Ovary (tissue), 9 donors: ENCODE measurements around the gene CAPZB. TPM values are rescaled to one million over a fixed set of nuclear protein-coding genes. Genes with fewer than 3 reads are reported as not detected.
A peak's percentile ranks its signal among the peaks of the same experiment; 100 is the strongest.

ENCODE experiments used
- DNase-seq, 5 donors: peaks; one replicate each; pipeline ENCODE4 v3.0.0-alpha.2; 2019 to 2020
- H3K27ac ChIP-seq, 2 donors: fragments of 200-600 bp; one replicate each; pipeline versions ENCODE4 v1.5.1 to v1.8.0; 2019 to 2022
- H3K27me3 ChIP-seq: fragments of 200-600 bp; one replicate; pipeline ENCODE4 v1.8.0; 2022
- H3K36me3 ChIP-seq: fragments of 200-600 bp; sonication (generic); one replicate; pipeline ENCODE4 v1.5.1; 2019
- H3K4me1 ChIP-seq: one replicate; pipeline ENCODE4 v1.8.1; 2013; ENCODE audit warnings: mild to moderate bottlenecking, moderate library complexity; ENCODE audit not compliant: insufficient read depth
- H3K4me3 ChIP-seq: fragments of 200-600 bp; sonication (generic); one replicate; pipeline ENCODE4 v1.5.1; 2017
- H3K9me3 ChIP-seq, 2 donors: fragments of 200-600 bp in 1 of 2; sonication (generic) in 1 of 2; one replicate each; pipeline versions ENCODE4 v1.5.1 to v1.8.1; 2013 to 2019; ENCODE audit warnings: mild to moderate bottlenecking in 1 of 2, moderate library complexity in 1 of 2
- EP300 ChIP-seq: sonication (generic); formaldehyde crosslinking; IDR thresholded peaks from one replicate; pipeline ENCODE4 v1.6.1; 2017; ENCODE audit warnings: antibody characterized with exemption
- POLR2A ChIP-seq: fragments of 450-650 bp; IDR thresholded peaks from one replicate; pipeline ENCODE4 v1.6.1; 2017; ENCODE audit warnings: antibody characterized with exemption, mild to moderate bottlenecking, moderate library complexity
- WGBS, 3 donors: extraction: QIAGEN DNeasy Blood & Tissue Kit in 1 of 3; methylation state at CpG; one replicate each; pipeline versions ENCODE4 v1.1.5 to v1.1.7; 2013 to 2017; 5-methylcytosine and 5-hydroxymethylcytosine counted together
- intact Hi-C, 4 donors: fragments of 100-400 bp; cut with DNase I; formaldehyde crosslinking; loops; one replicate each; pipeline versions ENCODE4 v1.11.0 to v1.15.1; 2022 to 2023
- polyA plus RNA-seq, 2 donors: library from polyadenylated mRNA; stranded (reverse); fragments of 200-250 nt in 1 of 2; fragments of 350-450 nt in 1 of 2; fragmentation: Illumina TruSeq in 1 of 2; extraction: RNeasy Lipid Tissue Mini Kit (QIAGEN cat#74804) in 1 of 2; gene quantifications; one replicate each; pipeline ENCODE4 v1.2.3, GENCODE V29; 2013 to 2014
- total RNA-seq, 7 donors: library from RNA; depleted of rRNA in 2 of 7; stranded (reverse); fragments of >200 nt in 2 of 7; fragmentation: NEBNext Ultra II Directional in 3 of 7; extraction: Animal tissue kit (Norgen Biotek cat#: 25700) in 3 of 7; gene quantifications; one replicate each; pipeline versions ENCODE4 v1.1.0 to v1.2.4, GENCODE V29; 2016 to 2023
- TF ChIP-seq, protein P1 (sequence below), 3 donors: fragments of 450-650 bp in 2 of 3; fragments of 200-600 bp in 1 of 3; IDR thresholded peaks; one replicate each; pipeline versions ENCODE4 v1.5.1 to v1.8.0; 2016 to 2022; ENCODE audit warnings: antibody characterized with exemption in 3 of 3, mild to moderate bottlenecking in 1 of 3
- donor health status: DM: no; HTN: no; CAD: no; lungs with moderate emphysema.
- donor health status: DM: no; HTN: no; CAD: no.
- donor health status: Bipolar disorder and iron deficiency.
- donor health status: DM: yes; HTN: yes; CAD: no.
- donor health status: DM: no; HTN: no; CAD: no.
- donor health status: DM: yes; HTN: yes; CAD: no.

Gene CAPZB
- total and polyA plus RNA-seq, 9 donors: 85.0 to 391 (median 258) TPM

DNA sequence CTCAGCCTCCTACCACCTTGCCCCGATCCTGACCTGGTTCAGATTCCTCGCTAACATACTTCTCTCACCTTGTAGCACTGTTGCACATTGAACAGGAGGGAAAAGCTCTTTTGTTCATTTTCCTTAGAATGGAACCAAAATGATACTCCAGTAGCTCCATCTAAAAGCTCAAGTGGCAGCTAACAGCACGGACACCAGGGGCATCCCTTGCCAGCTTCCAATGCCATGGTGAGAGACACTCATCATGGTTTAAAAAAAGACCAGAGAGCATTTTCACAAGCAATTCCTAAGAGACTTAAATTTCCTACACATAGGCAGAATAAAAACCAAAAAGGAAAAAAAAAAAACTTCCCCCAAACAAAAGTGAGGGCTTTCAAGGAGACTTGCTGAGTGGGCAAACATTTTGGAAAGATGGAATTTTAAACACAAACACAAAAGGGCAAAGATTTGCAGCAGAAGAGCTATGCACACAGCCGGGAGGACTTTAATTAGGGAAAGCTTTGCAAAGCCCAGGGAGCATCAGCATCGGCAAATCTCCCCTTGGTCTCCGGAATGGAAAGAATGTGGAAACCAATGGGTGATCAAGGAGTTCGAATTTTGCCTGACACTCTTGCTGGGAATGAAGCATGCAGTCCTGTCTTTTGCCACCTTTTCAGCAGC, 84.3 kb downstream of the CAPZB start:
- Histone ChIP-seq H3K4me3 (no peak overlapping the region), H3K36me3 (no peaks in the 10 kb centered on the region), H3K9me3 (no peaks in the 10 kb centered on the region), H3K4me1 (peaks cover 53% of the 10 kb centered on the region), H3K27ac (peak overlapping the region; percentile 39 to 77), H3K27me3 (no peaks in the 10 kb centered on the region)
- TF ChIP-seq, protein P1, sequence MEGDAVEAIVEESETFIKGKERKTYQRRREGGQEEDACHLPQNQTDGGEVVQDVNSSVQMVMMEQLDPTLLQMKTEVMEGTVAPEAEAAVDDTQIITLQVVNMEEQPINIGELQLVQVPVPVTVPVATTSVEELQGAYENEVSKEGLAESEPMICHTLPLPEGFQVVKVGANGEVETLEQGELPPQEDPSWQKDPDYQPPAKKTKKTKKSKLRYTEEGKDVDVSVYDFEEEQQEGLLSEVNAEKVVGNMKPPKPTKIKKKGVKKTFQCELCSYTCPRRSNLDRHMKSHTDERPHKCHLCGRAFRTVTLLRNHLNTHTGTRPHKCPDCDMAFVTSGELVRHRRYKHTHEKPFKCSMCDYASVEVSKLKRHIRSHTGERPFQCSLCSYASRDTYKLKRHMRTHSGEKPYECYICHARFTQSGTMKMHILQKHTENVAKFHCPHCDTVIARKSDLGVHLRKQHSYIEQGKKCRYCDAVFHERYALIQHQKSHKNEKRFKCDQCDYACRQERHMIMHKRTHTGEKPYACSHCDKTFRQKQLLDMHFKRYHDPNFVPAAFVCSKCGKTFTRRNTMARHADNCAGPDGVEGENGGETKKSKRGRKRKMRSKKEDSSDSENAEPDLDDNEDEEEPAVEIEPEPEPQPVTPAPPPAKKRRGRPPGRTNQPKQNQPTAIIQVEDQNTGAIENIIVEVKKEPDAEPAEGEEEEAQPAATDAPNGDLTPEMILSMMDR (IDR thresholded peaks at IDR 0.05): no peak
- TF ChIP-seq EP300: no peak
- TF ChIP-seq POLR2A: no peak
- intact Hi-C loops: loop anchor here in 1 of 4 donors (5.0 kb wide), 1 partner anchor 106 kb away; no protein-coding TSS in a partner anchor
- no peak for DNase-seq
- 17 to 43% (median 24%) methylated on average over 7 of the region's 7 CpGs for WGBS, 3 donors

DNA sequence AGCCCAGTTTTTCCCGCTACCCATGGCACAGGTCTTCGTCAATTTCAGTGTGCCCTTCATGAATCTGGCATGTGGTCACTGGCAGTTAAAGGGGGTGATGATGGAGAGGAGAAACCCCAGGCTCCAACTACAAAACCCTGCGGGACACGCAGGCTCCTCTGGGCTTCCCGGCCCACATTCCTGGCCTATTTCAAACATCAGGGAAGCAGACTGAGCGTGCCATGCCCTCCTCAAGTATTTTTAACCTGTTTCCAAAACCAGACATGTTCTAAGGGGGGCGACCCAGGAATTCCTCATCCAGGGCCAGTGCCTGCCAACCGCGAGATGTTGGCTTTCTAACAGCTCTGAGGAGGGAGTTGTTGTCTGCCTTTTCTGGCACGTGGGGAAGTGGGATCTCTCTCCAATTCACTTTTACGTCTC, 85.1 kb downstream of the CAPZB start:
- intact Hi-C loops: loop anchor here in 1 of 4 donors (5.0 kb wide), 1 partner anchor 107 kb away; no protein-coding TSS in a partner anchor

DNA sequence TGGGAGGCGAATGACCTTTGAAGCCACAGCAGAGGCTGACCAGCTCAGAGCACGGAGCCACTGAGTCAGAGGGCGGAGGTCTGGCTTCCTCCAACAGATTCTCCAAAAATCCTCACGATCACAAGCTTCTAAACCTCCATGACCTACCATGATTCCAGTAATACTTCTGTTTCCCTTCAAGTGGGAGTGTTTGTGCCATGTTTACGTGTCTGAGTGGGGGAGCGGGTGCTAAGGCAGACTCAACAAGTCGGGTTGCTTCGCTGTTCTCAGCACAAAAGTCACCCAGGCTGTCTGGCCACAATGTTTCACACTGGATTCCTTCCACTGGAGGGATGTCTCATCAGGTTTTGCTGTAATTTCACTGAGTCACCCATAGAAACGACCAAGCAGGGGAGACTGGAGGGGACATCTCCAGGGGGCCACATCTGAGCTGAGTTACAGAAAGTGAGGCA, 87.0 kb downstream of the CAPZB start:
- 9 to 41% (median 9%) methylated on average over 9 of the region's 9 CpGs for WGBS, 3 donors
- H3K4me1 ChIP-seq: peaks cover 55% of the 10 kb centered on the region
- no peak overlapping the region for H3K4me3 ChIP-seq
- intact Hi-C loops: loop anchor here in 3 of 4 donors (5.0 to 10.0 kb wide), 5 partner anchors 46 to 249 kb away; partner anchors contain the start of gene CAPZB (in 1 of the 3)
- H3K9me3 ChIP-seq: no peaks in the 10 kb centered on the region
- H3K27me3 ChIP-seq: no peaks in the 10 kb centered on the region
- peak overlapping the region; percentile 8 to 77 for H3K27ac ChIP-seq
- no peak for TF ChIP-seq POLR2A
- TF ChIP-seq, protein P1 (IDR thresholded peaks at IDR 0.05): peak in 2 of 3 donors; percentile 59 to 71
- no peak for TF ChIP-seq EP300
- DNase-seq: peak; percentile 68 to 79 (median 77)
- no peaks in the 10 kb centered on the region for H3K36me3 ChIP-seq

More for the DNA sequence above, 85.1 kb downstream of the CAPZB start:
- TF ChIP-seq, protein P1 (IDR thresholded peaks at IDR 0.05): no peak
- TF ChIP-seq EP300 (no peak), POLR2A (no peak)
- DNase-seq: peak in 1 of 5 donors; percentile 57
- no peaks in the 10 kb centered on the region for H3K9me3 ChIP-seq
- no peak overlapping the region for H3K4me3 ChIP-seq
- 22 to 41% (median 26%) methylated on average over 11 of the region's 11 CpGs for WGBS, 3 donors
- peak overlapping the region; percentile 39 to 77 for H3K27ac ChIP-seq
- H3K4me1 ChIP-seq: peaks cover 56% of the 10 kb centered on the region
- no peaks in the 10 kb centered on the region for H3K36me3 ChIP-seq
- H3K27me3 ChIP-seq: no peaks in the 10 kb centered on the region

DNA sequence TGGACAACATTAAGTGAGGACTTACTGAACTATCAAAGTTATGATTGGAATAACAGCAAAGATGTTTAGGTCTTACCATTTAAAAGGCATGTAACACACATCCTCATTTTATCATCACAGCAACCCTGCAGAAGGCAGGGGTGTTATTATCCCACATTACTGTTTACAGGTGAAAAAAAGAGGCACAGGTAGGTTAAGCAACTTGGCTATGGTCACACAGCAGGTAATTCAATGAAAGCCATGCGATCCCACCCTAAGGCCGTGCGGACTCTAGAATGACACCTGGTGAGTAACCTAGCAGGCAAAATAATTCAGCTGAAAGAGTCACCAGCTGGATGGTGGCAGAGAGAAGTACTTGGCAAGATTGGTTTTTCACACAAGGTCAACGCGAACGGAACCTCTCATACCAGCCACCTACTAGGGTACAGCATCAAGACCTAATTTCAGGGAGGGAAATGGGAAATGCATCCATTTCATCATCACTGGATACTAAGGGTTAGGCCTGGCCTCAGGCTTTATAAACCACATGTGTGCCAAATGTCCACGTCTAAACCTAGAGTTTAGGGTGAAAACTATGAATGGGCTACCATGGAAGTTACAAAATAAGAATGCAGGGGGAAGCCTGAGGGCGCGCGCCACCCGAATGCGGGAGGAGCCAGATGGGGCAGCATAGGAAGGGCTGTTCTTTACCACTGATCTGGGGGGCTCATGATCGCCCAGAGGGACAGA, 88.0 kb downstream of the CAPZB start:
- WGBS, 3 donors: 84 to 86% (median 86%) methylated on average over 13 of the region's 13 CpGs
- no peaks in the 10 kb centered on the region for H3K36me3 ChIP-seq
- H3K27ac ChIP-seq: peak overlapping the region in 1 of 2 donors; percentile 77
- TF ChIP-seq POLR2A: no peak
- TF ChIP-seq, protein P1 (IDR thresholded peaks at IDR 0.05): no peak
- no peak for TF ChIP-seq EP300
- no peak overlapping the region for H3K4me3 ChIP-seq
- intact Hi-C loops: loop anchor here in 3 of 4 donors (5.0 to 10.0 kb wide), 5 partner anchors 47 to 250 kb away; partner anchors contain the start of gene CAPZB (in 1 of the 3)
- H3K27me3 ChIP-seq: no peaks in the 10 kb centered on the region
- no peaks in the 10 kb centered on the region for H3K9me3 ChIP-seq
- DNase-seq: no peak
- H3K4me1 ChIP-seq: peaks cover 54% of the 10 kb centered on the region
